HG03565 (cell line): Measurements from ENCODE around the gene NEFH.

Source experiments
- ATAC-seq: cut with Tn5 transposase; IDR thresholded peaks from one replicate; pipeline ENCODE4 v1.9.1; 2021; ENCODE audit warnings: mild to moderate bottlenecking, moderate library complexity; ENCODE audit not compliant: unreplicated experiment

NEFH gene

DNA sequence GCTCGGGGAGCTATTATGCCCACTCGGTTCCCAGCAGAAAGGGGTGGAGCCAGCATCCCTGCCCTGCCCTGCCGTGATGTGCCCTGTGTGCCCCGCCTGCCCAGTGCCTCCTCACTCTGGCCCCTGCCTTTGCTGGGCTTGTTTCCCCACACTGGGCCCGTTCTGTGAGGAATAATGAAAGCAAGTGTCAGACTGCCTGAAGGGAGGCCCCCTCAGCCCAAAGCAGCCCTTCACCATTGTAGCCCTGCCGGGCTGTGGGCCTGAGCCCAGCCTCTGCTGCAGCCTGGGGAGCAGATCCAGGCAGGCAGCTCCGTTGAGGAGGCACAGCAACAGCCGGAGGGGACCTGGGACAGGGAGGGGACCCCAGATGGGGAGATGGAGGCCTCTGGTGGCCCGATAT is 20.2 kb upstream of the NEFH start:
- ATAC-seq, result no peak

DNA sequence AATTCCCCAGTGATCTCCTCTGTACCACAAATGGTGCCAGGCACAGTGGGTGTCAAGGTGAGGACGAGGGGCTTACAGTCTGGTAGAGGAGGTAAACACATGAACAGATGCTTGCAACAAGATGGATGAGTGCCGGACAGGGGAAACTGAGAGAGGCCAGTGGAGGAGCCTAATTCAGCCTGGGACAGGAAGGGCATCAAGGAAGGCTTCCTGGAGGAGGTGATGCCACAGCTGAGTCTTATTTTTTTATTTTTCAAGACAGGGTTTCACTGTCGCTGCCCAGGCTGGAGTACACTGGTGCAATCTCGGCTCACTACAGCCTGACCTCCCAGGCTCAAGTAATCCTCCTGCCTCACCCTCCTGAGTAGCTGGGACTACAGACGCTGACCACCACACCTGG is 18.8 kb upstream of the NEFH start:
- no peak for ATAC-seq

DNA sequence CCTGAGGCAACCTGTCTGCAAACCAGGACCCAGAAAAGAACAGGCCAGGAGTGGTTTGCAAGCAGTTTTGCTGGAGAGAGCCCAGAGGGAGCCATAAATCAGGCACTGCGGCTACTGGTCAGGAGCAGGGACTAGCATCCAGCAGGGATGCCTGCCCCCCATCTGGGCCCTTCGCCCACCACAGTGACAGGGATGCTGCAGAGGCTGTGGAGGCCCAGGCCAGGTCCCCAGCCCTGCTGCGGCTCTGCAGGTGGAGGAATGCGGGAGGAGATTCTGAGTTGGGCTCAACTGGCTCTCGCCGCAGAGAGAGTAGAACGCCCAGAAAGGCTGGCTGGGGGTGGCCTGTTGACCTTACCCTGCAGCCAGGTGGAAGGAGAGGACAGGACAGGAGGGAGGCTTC is 16.4 kb upstream of the NEFH start:
- ATAC-seq, result no peak

DNA sequence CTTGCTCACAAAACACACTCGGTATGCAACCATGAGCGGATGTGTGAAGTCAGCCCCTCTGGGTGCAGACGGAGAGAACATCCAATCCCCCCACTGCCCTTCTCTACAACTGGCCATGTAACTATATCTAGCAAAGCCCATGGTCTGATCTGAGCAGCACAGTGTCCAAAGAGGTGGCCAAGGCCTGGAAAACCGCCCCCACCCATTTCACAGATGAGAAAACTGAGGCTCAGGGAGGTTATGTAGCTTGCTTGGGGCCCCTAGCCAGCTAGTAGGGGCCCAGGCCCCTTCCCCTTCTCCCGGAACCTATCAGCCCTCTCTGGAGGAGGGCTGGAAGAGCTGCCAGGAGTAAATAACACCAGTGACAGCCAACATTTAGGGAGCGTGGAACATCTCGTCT is 15.4 kb upstream of the NEFH start:
- no peak for ATAC-seq

DNA sequence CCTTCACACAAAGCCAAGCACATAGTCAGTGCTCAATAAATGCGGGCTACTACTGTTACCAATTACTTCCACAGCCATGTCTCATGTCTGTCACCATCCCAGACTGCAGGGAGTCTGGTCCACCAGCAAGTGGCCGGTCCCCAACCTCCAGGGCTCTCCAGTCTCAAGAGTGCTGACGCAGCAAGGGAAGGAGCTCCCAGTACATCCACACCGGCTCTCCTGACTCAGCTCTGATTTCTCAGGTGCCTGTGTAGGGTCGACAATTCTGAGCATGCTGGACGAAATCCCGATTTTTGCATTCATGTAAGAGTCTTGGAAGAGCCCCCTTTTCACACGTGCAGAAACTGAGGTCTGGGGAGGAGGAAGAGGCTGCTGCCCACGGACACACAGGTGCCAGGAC is 10.3 kb upstream of the NEFH start:
- no peak for ATAC-seq

DNA sequence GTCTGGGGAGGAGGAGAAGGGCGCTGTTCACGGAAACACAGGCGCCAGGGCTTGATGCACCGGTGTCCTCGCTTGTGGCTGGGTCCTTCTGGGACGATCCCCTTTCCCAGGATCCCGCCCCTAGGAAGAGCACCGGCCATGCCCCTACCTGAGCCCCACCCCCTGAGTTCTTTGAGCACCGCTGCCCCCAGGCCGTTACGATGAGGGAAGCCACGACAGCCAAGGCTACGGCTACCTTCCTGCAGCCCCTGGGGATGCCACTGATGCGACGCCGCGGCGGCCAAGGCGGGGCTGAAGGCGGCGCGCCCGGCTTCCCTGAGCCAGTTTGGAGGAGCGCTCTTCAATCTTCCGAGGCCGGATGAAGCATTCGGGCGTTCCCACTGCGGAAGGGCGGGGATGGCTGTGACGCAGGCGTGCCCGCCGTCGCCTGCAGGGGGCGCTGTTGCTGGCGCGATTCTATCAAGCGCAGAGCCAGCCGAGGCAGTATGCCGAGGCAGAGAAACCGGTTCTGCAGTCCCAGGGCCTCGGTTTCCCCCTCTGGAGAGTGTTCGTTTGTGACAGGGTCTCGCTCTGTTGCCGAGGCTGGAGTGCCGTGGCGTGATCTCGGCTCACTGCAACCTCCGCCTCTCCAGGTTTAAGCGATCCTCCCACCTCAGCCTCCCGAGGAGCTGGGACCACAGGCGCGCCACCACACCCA is 9.7 kb upstream of the NEFH start:
- ATAC-seq, result no peak

DNA sequence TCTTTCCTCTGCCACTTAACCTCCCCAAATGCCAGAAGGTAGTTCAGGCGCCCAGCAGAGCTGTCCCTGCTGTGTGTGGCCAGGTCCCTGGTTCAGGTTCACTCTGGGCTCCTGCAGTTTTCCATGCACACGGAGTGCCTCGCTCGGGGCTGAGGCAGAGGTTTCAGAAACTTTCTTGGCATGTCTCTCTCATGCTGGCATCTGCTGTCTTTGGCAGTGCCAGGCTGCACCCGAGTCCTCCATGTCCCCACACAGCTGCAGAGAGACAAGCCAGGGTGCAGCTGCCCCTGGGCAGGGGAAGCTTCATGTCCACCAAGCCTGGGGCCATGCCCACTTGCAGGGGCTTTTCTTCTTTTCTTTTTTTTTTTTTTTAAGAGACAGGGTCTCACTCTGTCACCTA is 7.0 kb upstream of the NEFH start:
- ATAC-seq, result no peak

DNA sequence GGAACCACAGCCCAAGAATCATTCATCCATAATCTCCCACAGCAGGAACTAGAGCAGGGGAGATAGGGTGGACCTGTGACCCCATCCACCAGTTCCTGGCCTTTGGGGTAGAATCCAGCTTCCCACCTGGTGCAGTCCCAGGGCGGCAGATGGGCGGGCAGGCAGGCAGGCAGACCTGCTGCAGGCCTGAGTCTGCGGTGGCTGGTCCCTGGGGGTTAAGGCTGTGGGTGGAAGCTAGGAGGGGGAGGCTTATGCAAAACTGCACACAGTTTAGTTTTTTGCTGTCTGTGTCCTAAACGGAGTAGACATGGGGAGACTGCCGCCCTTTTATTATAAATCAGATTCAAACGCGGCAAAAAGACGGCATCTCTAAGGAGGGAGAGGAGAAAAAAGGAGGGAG is 4.5 kb upstream of the NEFH start:
- ATAC-seq, result no peak

DNA sequence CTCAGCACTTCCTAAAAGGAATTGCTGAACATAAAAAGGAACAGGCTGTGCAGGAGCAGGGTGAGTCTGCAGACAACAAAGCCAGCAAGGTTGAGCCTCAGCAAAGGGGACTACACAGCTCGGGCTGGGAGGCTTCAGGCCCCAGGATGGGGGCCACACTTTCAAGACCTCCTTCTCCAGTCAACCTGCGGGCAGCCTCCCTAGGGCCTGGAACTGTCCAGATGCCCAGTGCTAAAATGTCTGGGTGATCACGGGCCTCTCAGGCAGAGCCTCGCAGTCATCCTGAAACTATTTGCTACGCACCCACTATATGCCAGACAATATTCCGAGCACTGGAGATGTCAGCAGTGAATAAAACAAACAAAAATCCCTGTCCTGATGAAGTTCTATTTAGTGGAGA is 3.9 kb upstream of the NEFH start:
- no peak for ATAC-seq

DNA sequence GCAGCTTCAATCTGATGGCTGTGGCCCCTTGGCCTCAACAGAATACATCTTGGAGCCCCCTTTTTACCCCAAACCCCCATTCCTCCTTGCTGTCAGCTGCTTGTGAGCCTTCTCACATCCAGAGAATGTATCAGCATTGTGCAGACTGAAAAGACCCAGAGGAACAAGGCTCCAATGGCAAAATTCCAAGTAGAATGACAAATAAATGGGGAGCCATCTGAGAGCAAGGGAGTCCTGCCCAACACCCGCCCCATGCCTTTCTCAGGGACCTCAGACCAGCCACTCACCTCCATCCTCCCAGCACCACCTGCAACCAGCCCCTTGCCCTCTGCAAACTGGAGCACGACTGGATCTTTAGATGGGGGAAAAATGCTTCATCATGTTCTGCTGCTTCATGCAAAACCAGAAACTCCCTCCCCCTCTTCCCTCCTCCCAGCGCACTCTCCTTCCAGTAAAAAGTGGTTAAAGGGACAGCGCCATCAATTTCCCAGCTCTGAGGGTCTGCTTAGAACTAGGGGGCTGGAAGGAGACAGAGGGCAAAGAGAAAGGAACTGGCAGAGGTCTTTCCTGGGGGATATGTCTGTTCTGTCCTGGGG is 2.2 kb upstream of the NEFH start:
- no peak for ATAC-seq

DNA sequence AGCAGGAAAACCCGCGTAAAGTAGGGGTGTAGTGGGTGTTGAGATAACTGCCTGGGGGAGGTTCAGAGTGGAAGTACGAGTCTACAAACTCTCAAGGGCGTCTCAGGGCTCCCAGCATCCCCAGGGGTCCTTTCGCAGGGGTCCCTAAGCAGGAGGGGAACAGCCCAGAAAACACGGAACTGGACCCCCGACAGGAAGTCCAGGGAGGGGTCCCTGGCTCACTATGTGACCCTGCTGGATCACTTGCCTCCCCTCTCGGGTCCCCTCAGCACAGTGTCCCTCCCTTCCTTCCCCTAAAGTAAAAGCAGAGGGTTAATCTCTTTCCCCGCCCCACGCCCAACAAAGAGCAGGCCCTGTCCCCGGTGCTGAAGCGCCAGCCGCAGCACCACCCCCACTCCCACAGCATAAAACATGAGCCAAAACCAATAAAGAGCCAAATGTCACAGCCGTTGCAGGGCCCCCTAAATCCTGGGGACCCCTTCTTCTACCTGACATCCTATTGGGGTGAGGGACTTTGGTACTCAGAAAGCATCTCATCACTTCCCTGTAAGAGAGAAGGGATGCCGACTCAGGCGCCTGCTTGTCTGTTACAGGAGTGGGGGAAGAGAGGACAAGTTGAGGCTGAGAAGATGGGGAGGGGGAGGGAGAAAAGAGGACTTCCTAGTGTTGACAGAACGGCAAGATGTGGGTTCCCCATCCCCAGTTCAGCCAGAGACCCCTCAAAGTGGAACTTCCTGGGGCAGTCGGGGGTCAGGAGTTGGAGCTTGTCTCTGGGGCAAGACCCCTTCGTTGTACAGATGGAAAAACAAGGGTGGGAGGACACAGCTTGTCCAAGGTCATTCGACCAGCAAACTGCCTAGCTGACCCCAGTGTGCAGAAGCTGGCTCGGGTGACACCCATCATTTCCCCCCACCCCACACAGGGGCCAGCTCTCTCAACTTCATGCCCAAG is 1.4 kb upstream of the NEFH start:
- ATAC-seq, result no peak

DNA sequence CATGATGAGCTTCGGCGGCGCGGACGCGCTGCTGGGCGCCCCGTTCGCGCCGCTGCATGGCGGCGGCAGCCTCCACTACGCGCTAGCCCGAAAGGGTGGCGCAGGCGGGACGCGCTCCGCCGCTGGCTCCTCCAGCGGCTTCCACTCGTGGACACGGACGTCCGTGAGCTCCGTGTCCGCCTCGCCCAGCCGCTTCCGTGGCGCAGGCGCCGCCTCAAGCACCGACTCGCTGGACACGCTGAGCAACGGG is 169 bp downstream of the NEFH start:
- ATAC-seq, result no peak

DNA sequence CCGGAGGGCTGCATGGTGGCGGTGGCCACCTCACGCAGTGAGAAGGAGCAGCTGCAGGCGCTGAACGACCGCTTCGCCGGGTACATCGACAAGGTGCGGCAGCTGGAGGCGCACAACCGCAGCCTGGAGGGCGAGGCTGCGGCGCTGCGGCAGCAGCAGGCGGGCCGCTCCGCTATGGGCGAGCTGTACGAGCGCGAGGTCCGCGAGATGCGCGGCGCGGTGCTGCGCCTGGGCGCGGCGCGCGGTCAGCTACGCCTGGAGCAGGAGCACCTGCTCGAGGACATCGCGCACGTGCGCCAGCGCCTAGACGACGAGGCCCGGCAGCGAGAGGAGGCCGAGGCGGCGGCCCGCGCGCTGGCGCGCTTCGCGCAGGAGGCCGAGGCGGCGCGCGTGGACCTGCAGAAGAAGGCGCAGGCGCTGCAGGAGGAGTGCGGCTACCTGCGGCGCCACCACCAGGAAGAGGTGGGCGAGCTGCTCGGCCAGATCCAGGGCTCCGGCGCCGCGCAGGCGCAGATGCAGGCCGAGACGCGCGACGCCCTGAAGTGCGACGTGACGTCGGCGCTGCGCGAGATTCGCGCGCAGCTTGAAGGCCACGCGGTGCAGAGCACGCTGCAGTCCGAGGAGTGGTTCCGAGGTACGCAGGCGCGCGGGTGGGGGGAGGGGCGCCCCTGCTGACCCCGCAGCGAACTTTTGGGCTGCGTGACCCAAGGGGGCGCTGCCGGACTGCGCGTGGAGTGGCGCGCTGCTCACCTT is 670 bp downstream of the NEFH start:
- ATAC-seq, result no peak

DNA sequence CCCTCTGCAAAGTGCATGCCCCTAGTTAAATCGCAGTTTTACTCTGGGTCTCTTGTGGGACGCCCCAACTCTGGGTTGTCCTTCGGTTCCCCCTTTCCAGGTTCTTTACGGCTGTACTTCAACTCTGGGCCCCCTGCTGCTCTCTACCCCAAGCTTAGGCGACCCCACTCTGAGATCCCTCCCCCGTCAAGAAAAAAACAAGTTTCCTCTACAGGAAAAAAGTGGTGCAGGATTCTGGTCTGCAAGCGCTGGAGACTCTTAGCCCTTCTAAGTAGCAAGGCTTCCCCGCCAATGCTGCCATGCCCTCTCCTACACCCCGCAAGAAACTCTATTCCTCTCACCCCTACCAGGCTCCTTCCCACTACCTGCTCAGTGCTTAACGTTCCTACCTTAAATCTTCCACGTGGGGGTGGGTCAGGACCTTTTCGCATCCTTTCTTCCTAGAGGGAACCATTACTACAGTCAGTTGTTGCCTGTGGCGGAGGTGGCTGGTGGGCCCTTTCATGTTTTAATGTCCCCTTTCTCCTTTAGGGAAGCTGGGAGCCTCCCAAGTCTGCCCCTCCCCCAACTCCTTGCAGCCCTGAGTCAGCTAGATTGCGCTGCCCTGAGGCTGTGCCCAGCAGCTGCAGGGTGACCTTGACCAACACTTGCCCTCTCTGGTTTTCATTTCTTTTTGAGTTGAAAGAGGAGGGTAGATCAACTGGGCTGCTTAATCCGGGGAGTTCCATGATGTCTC is 1.4 kb downstream of the NEFH start:
- ATAC-seq, result no peak

DNA sequence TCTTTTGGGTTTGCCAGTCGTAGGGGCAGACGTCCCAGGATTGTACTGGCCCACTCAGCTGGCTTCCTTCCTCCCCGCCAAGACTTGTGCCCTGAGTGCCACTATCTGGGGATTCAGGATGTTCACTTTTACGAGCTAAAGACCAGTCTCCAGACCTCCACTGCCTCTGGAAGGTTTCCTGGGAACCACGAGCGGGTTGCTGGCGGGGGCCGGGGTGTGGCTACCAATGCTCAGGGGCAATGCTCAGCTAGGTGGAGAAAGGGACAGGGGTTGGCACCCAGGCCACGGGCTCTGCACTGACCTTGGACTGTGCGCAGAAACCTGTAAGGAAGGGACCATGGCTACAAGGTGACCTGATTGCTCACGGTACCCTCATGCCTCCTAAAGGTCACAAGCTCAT is 2.2 kb downstream of the NEFH start:
- no peak for ATAC-seq

DNA sequence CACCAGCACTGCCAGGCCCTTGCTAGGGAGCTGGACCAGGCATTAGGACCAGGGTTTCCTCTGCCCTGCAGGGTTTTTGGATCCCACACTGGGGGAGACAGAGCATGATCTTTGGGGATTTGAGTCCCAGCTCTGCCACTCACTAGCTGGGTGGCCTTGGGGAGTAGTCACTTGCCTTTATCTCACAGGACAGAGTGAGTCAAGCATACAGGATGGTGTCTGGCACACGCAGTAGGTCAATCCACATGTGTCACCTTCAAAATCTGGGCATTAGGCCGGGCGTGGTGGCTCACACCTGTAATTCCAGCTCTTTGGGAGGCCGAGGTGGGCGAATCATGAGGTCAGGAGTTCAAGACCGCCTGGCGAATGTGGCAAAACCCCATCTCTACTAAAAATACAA is 2.7 kb downstream of the NEFH start:
- no peak for ATAC-seq

DNA sequence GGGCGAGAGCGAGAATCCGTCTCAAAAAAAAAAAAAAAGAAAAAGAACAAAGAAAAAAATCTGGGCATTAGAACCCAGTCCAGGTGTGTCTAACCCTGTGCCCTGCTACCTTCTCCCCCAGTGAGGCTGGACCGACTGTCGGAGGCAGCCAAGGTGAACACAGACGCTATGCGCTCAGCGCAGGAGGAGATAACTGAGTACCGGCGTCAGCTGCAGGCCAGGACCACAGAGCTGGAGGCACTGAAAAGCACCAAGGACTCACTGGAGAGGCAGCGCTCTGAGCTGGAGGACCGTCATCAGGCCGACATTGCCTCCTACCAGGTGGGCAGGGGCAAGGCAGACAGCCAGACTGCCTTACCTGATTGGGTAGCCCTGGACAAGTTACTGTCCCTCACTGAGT is 3.2 kb downstream of the NEFH start:
- ATAC-seq, result no peak

DNA sequence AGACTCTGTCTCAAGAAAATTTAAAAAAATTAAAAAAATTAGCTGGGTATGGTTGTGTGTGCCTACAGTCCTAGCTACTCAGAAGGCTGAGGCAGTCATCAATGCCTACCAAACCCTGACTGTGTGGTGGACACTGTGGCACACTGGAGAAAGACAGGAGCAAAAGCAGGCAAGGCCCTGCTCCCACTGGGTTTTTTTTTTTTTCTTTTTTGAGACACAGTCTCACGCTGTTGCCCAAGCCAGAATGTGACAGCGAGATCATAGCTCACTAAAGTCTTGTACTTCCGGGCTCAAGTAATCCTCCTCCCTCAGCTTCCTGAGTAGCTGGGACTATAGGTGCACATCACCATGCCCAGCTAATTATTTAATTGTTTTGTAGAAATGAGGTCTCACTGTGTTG is 4.6 kb downstream of the NEFH start:
- ATAC-seq, result no peak

DNA sequence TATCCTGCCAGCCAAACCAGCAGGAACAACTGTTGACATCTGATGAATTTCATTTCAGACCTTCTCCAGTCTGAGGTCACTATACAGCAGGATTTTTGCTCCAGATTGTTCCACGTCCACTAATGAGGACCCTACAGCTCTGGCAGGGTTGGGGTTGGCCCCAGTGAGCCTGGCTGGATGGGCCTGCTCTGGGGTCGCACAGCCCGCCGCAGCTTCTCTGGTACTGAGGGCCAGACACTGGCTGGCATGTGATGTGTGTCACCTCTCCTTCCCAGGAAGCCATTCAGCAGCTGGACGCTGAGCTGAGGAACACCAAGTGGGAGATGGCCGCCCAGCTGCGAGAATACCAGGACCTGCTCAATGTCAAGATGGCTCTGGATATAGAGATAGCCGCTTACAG is 5.4 kb downstream of the NEFH start:
- ATAC-seq, result no peak

DNA sequence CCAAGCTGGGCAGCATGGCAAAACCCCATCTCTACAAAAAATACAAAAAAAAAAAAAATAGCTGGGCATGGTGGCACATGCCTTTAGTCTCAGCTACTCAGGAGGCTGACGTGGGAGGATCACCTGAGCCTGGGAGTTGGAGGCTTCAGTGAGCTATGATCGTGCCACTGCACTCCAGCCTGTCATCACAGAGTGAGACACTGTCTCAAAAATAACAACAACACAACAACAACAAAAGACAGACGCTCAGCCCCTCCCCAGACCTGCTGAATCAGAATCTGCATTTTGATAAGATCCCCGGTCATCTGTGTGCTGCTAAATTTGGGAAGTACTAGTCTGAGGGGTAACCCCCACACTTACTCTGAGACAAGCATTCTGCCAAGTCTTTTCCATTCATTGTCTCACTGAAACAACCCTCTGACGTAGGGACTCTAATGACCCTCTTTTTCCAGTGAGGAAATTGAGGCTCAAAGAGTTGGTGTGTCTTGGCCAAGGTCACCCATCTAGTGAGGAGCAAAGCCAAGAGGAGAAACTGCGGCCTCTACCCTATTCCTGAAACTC is 7.5 kb downstream of the NEFH start:
- ATAC-seq, result no peak
